SJSA1 (cell line): Measurements from ENCODE around the gene TARS1. TPM values are rescaled to one million over a fixed set of nuclear protein-coding genes. Genes with fewer than 3 reads are reported as not detected.

Experiments used
- DNase-seq, 2 experiments: peaks; one replicate each; pipeline ENCODE4 v3.0.0-alpha.2; 2015 to 2020; ENCODE audit warnings: low spot score in 2 of 2, low read depth in 1 of 2
- H3K27ac ChIP-seq: fragments of 250-450 bp; sonication (Bioruptor Pico); 2 replicates; pipeline ENCODE4 v1.5.1; 2020; ENCODE audit warnings: mild to moderate bottlenecking, moderate library complexity
- H3K27me3 ChIP-seq: fragments of 250-450 bp; sonication (Bioruptor Pico); replicated peaks from 2 replicates; pipeline ENCODE4 v1.5.1; 2020; ENCODE audit warnings: mild to moderate bottlenecking, moderate library complexity
- H3K36me3 ChIP-seq: fragments of 250-450 bp; sonication (Bioruptor Pico); 2 replicates; pipeline ENCODE4 v1.5.1; 2020; ENCODE audit warnings: mild to moderate bottlenecking
- H3K4me1 ChIP-seq: fragments of 250-450 bp; sonication (Bioruptor Pico); replicated peaks from 2 replicates; pipeline ENCODE4 v1.6.1; 2021; ENCODE audit warnings: mild to moderate bottlenecking
- H3K4me3 ChIP-seq: fragments of 250-450 bp; sonication (Bioruptor Pico); 2 replicates; pipeline ENCODE4 v1.5.1; 2020; ENCODE audit warnings: mild to moderate bottlenecking
- H3K9me3 ChIP-seq: fragments of 250-450 bp; sonication (Bioruptor Pico); replicated peaks from 2 replicates; pipeline ENCODE4 v1.5.1; 2020; ENCODE audit warnings: mild to moderate bottlenecking
- total RNA-seq: library from RNA; depleted of rRNA; stranded (reverse); fragments of >200 nt; shearing (Covaris generic); gene quantifications from 2 replicates; pipeline ENCODE4 v1.2.3, GENCODE V29; 2014

The TARS1 gene
- total RNA-seq, 1 experiment from 2014 or later, result 117 TPM

- Histone ChIP-seq H3K4me3 (no peak overlapping the region), H3K27me3 (no peaks in the 10 kb centered on the region), H3K27ac (no peak overlapping the region), H3K36me3 (peaks cover 49% of the 10 kb centered on the region), H3K9me3 (no peaks in the 10 kb centered on the region), H3K4me1 (no peaks in the 10 kb centered on the region)
- no peak for DNase-seq
Observed at GRCh38 chr5:33457817-33458216, 17.1 kb downstream of the TARS1 start.

GRCh38 chr5:33460210-33460609 is 19.4 kb downstream of the TARS1 start:
- no peak for DNase-seq
- Histone ChIP-seq H3K4me3 (no peak overlapping the region), H3K27ac (no peak overlapping the region), H3K9me3 (no peaks in the 10 kb centered on the region), H3K4me1 (no peaks in the 10 kb centered on the region), H3K27me3 (no peaks in the 10 kb centered on the region), H3K36me3 (peaks cover 54% of the 10 kb centered on the region)

- no peak for DNase-seq
- peaks cover 54% of the 10 kb centered on the region for H3K36me3 ChIP-seq
Observed at GRCh38 chr5:33462456-33462855, 21.7 kb downstream of the TARS1 start.

GRCh38 chr5:33465120-33465519 is 24.4 kb downstream of the TARS1 start:
- Histone ChIP-seq H3K36me3 (peaks cover 46% of the 10 kb centered on the region), H3K4me1 (no peaks in the 10 kb centered on the region)
- DNase-seq, result no peak

More at GRCh38 chr5:33462456-33462855, 21.7 kb downstream of the TARS1 start:
- no peaks in the 10 kb centered on the region for H3K27me3 ChIP-seq
- H3K9me3 ChIP-seq, result no peaks in the 10 kb centered on the region
- no peaks in the 10 kb centered on the region for H3K4me1 ChIP-seq
- H3K27ac ChIP-seq, result no peak overlapping the region
- H3K4me3 ChIP-seq, result no peak overlapping the region

GRCh38 chr5:33468775-33469435 is 28.1 kb downstream of the TARS1 start:
- H3K36me3 ChIP-seq, result peaks cover 21% of the 10 kb centered on the region

More at GRCh38 chr5:33465120-33465519, 24.4 kb downstream of the TARS1 start:
- no peak overlapping the region for H3K27ac ChIP-seq
- no peak overlapping the region for H3K4me3 ChIP-seq
- H3K27me3 ChIP-seq, result no peaks in the 10 kb centered on the region
- H3K9me3 ChIP-seq, result no peaks in the 10 kb centered on the region

GRCh38 chr5:33470544-33470943 is 29.8 kb downstream of the TARS1 start:
- Histone ChIP-seq H3K9me3 (no peaks in the 10 kb centered on the region), H3K36me3 (peaks cover 19% of the 10 kb centered on the region), H3K27me3 (no peaks in the 10 kb centered on the region), H3K4me3 (no peak overlapping the region), H3K27ac (no peak overlapping the region), H3K4me1 (no peaks in the 10 kb centered on the region)
- DNase-seq, result peak in 1 of 2 experiments; percentile 5

More at GRCh38 chr5:33468775-33469435, 28.1 kb downstream of the TARS1 start:
- H3K9me3 ChIP-seq, result no peaks in the 10 kb centered on the region
- no peaks in the 10 kb centered on the region for H3K4me1 ChIP-seq
- DNase-seq, result no peak
- H3K4me3 ChIP-seq, result no peak overlapping the region
- H3K27ac ChIP-seq, result no peak overlapping the region
- H3K27me3 ChIP-seq, result no peaks in the 10 kb centered on the region

GRCh38 chr5:33472805-33473409 is 32.1 kb downstream of the TARS1 start:
- H3K36me3 ChIP-seq, result peaks cover 6% of the 10 kb centered on the region
- no peak overlapping the region for H3K27ac ChIP-seq
- no peak overlapping the region for H3K4me3 ChIP-seq
- H3K27me3 ChIP-seq, result no peaks in the 10 kb centered on the region
- no peak for DNase-seq
- H3K4me1 ChIP-seq, result no peaks in the 10 kb centered on the region
- no peaks in the 10 kb centered on the region for H3K9me3 ChIP-seq

- H3K4me1 ChIP-seq, result no peaks in the 10 kb centered on the region
- no peak for DNase-seq
- no peak overlapping the region for H3K4me3 ChIP-seq
- no peaks in the 10 kb centered on the region for H3K27me3 ChIP-seq
- H3K36me3 ChIP-seq, result peaks cover 5% of the 10 kb centered on the region; the same call in 1 of the 2 replicates
- H3K27ac ChIP-seq, result no peak overlapping the region
- H3K9me3 ChIP-seq, result no peaks in the 10 kb centered on the region
Observed at GRCh38 chr5:33474004-33474403, 33.2 kb downstream of the TARS1 start.

GRCh38 chr5:33474931-33475499 is 34.2 kb downstream of the TARS1 start:
- DNase-seq, result no peak
- no peaks in the 10 kb centered on the region for H3K9me3 ChIP-seq
- H3K27ac ChIP-seq, result no peak overlapping the region
- H3K4me1 ChIP-seq, result no peaks in the 10 kb centered on the region
- no peak overlapping the region for H3K4me3 ChIP-seq
- no peaks in the 10 kb centered on the region for H3K27me3 ChIP-seq
- peaks cover 5% of the 10 kb centered on the region; the same call in 1 of the 2 replicates for H3K36me3 ChIP-seq

- DNase-seq, result no peak
- Histone ChIP-seq H3K27ac (no peak overlapping the region), H3K9me3 (no peaks in the 10 kb centered on the region), H3K27me3 (no peaks in the 10 kb centered on the region), H3K4me3 (no peak overlapping the region), H3K36me3 (peaks cover 5% of the 10 kb centered on the region; the same call in 1 of the 2 replicates), H3K4me1 (no peaks in the 10 kb centered on the region)
Observed at GRCh38 chr5:33475706-33476105, 34.9 kb downstream of the TARS1 start.

GRCh38 chr5:33476992-33477391 is 36.2 kb downstream of the TARS1 start:
- Histone ChIP-seq H3K27me3 (no peaks in the 10 kb centered on the region), H3K4me3 (no peak overlapping the region), H3K27ac (no peak overlapping the region), H3K9me3 (no peaks in the 10 kb centered on the region), H3K4me1 (no peaks in the 10 kb centered on the region), H3K36me3 (peaks cover 5% of the 10 kb centered on the region; the same call in 1 of the 2 replicates)
- DNase-seq, result no peak

GRCh38 chr5:33477816-33478215 is 37.1 kb downstream of the TARS1 start:
- H3K9me3 ChIP-seq, result no peaks in the 10 kb centered on the region
- no peaks in the 10 kb centered on the region for H3K4me1 ChIP-seq
- H3K27ac ChIP-seq, result no peak overlapping the region
- no peak overlapping the region for H3K4me3 ChIP-seq
- no peak for DNase-seq
- no peaks in the 10 kb centered on the region for H3K27me3 ChIP-seq
- H3K36me3 ChIP-seq, result peaks cover 5% of the 10 kb centered on the region; the same call in 1 of the 2 replicates

GRCh38 chr5:33479311-33479710 is 38.5 kb downstream of the TARS1 start:
- no peaks in the 10 kb centered on the region for H3K36me3 ChIP-seq

GRCh38 chr5:33480876-33481275 is 40.1 kb downstream of the TARS1 start:
- no peak for DNase-seq
- H3K36me3 ChIP-seq, result no peaks in the 10 kb centered on the region
- H3K4me1 ChIP-seq, result no peaks in the 10 kb centered on the region
- no peak overlapping the region for H3K4me3 ChIP-seq
- no peaks in the 10 kb centered on the region for H3K27me3 ChIP-seq
- no peak overlapping the region for H3K27ac ChIP-seq
- H3K9me3 ChIP-seq, result no peaks in the 10 kb centered on the region

More at GRCh38 chr5:33479311-33479710, 38.5 kb downstream of the TARS1 start:
- no peak for DNase-seq
- Histone ChIP-seq H3K27ac (no peak overlapping the region), H3K27me3 (no peaks in the 10 kb centered on the region), H3K4me3 (no peak overlapping the region), H3K9me3 (no peaks in the 10 kb centered on the region), H3K4me1 (no peaks in the 10 kb centered on the region)
